ENCODE data around the gene ARHGAP6.
A peak's percentile ranks its signal among the peaks of the same experiment; 100 is the strongest.
"Not testable (repeated sequence)": the region's sequence is repeated elsewhere in the genome, so short reads cannot be mapped to it uniquely, and the experiment has no call there.

Gene ARHGAP6

GRCh38 chrX:11187001-11187400 is 478.7 kb downstream of the ARHGAP6 start:
- no peak for DNase-seq (ENCODE audit: low read depth in 4 of 4, low spot score in 1 of 4)

GRCh38 chrX:11185861-11186260 is 479.9 kb downstream of the ARHGAP6 start:
- DNase-seq (ENCODE audit: low read depth in 4 of 4, low spot score in 1 of 4) = no peak

- DNase-seq (ENCODE audit: low read depth in 4 of 4, low spot score in 1 of 4) = no peak
These were observed 485.1 kb downstream of the ARHGAP6 start for GRCh38 chrX:11180571-11180970.

- no peak for DNase-seq (ENCODE audit: low read depth in 4 of 4, low spot score in 1 of 4)
These were observed 493.3 kb downstream of the ARHGAP6 start for GRCh38 chrX:11172415-11172814.

- DNase-seq (ENCODE audit: low read depth in 4 of 4, low spot score in 1 of 4) = no peak
These were observed 493.8 kb downstream of the ARHGAP6 start for GRCh38 chrX:11171956-11172355.

GRCh38 chrX:11164433-11164832 is 501.3 kb downstream of the ARHGAP6 start:
- no peak for DNase-seq (ENCODE audit: low read depth in 4 of 4, low spot score in 1 of 4)

- no peak for DNase-seq (ENCODE audit: low read depth in 4 of 4, low spot score in 1 of 4)
These were observed 506.6 kb downstream of the ARHGAP6 start for GRCh38 chrX:11159149-11159548.

- no peak for DNase-seq (ENCODE audit: low read depth in 4 of 4, low spot score in 1 of 4)
These were observed 513.7 kb downstream of the ARHGAP6 start for GRCh38 chrX:11151799-11152559.

- DNase-seq (ENCODE audit: low read depth in 4 of 4, low spot score in 1 of 4) = no peak
These were observed 517.3 kb downstream of the ARHGAP6 start for GRCh38 chrX:11148401-11148800.

- no peak for DNase-seq (ENCODE audit: low read depth in 4 of 4, low spot score in 1 of 4)
These were observed 519.3 kb downstream of the ARHGAP6 start for GRCh38 chrX:11146411-11146810.

- peak in 3 of 4 experiments; percentile 5 to 35 (median 10) for DNase-seq (ENCODE audit: low read depth in 4 of 4, low spot score in 1 of 4)
These were observed 521.6 kb downstream of the ARHGAP6 start for GRCh38 chrX:11143931-11144678.

GRCh38 chrX:11138498-11139390 is 527.0 kb downstream of the ARHGAP6 start:
- DNase-seq (ENCODE audit: low read depth in 4 of 4, low spot score in 1 of 4) = no peak

GRCh38 chrX:11137543-11138139 is 528.1 kb downstream of the ARHGAP6 start:
- no peak for DNase-seq (ENCODE audit: low read depth in 4 of 4, low spot score in 1 of 4)

- no peak for DNase-seq (ENCODE audit: low read depth in 4 of 4, low spot score in 1 of 4)
These were observed 530.0 kb downstream of the ARHGAP6 start for GRCh38 chrX:11135564-11136185.

- DNase-seq (ENCODE audit: low read depth in 4 of 4, low spot score in 1 of 4) = no peak
These were observed 534.6 kb downstream of the ARHGAP6 start for GRCh38 chrX:11131146-11131545.

GRCh38 chrX:11130136-11130535 is 535.6 kb downstream of the ARHGAP6 start:
- no peak for DNase-seq (ENCODE audit: low read depth in 4 of 4, low spot score in 1 of 4)

GRCh38 chrX:11129534-11130105 is 536.1 kb downstream of the ARHGAP6 start:
- DNase-seq (ENCODE audit: low read depth in 4 of 4, low spot score in 1 of 4) = no peak

- no peak for DNase-seq (ENCODE audit: low read depth in 4 of 4, low spot score in 1 of 4)
These were observed 540.7 kb downstream of the ARHGAP6 start for GRCh38 chrX:11125060-11125459.

GRCh38 chrX:11124112-11124511 is 541.6 kb downstream of the ARHGAP6 start:
- no peak for DNase-seq (ENCODE audit: low read depth in 4 of 4, low spot score in 1 of 4)

- not testable (repeated sequence) for DNase-seq (ENCODE audit: low read depth in 4 of 4, low spot score in 1 of 4)
These were observed 542.6 kb downstream of the ARHGAP6 start for GRCh38 chrX:11123087-11123486.

All from stimulated activated CD4-positive, alpha-beta T cell treated with anti-CD3 and anti-CD28 coated beads, Interleukin-1b, Interleukin-23, amount 100 ng/mL, for 24 hours (primary cell).